NCI-H2029 treated with DMSO at 0.1 percent for 48 hours (cell line): Measurements from ENCODE around the gene UBL3.

Source experiments
- DNase-seq: peaks from one replicate; lab custom pipeline; 2025; lab: John Stamatoyannopoulos, UW

UBL3 gene

DNA sequence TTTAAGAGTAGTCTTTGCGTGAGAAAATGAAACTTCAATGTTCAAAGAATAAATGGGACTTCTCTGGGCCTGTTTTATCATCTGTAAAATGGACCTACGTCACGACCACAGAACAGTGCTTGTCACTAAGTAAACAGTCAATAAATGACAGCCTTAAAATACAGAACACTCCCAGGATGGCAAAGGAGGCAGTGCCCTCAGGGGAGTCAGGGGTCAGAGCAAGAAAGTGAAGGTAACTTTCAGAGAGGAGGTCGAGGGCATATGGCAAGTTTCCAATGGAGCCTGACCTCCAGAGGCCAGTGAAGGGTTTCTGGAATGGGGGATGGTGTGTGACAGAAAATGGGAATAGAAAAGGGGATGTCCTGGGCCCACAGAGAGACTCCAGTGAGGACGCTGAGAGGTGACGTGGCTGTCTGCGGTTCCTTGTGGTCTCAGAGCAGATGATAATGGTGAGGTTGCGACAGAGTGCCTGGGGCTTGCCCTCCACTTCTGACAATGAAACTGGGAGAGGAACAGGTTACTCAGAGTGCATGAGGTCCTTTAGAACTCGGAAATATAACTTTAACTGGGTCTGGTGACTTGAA lies 91.8 kb downstream of the UBL3 start:
- DNase-seq = no peak

DNA sequence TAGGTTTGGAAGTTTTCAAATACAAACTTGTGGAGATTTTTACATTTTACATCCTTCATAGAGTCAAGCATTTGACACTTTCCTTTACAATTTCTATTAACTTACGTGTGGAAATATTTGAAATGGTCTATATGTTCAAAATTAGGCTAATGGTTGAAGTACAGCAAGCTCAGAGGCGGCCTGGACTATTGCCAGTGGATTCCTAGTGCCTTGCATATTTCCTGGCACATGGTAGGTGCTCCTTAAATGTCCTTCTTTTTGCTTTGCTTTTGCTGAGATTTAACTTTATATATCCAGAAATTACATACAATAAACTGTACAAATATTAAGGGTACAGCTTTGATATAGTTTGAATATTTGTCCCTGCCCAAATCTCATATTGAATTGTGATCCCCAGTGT lies 93.9 kb downstream of the UBL3 start:
- DNase-seq = no peak

DNA sequence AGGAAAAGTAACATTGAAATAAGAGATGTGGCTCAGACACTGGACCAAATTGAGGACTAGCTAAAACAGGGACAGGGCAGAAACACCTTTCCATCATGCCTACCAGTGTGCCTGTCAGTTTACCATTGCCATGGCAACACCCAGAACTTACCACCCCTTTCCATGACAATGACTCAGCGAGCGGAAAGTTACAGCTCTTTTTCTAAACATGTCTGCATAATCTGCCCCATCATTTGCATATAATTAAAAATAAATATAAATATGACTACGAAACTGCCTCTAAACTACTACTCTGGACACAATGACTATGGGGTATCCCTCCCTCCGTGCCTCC lies 96.0 kb downstream of the UBL3 start:
- no peak for DNase-seq

DNA sequence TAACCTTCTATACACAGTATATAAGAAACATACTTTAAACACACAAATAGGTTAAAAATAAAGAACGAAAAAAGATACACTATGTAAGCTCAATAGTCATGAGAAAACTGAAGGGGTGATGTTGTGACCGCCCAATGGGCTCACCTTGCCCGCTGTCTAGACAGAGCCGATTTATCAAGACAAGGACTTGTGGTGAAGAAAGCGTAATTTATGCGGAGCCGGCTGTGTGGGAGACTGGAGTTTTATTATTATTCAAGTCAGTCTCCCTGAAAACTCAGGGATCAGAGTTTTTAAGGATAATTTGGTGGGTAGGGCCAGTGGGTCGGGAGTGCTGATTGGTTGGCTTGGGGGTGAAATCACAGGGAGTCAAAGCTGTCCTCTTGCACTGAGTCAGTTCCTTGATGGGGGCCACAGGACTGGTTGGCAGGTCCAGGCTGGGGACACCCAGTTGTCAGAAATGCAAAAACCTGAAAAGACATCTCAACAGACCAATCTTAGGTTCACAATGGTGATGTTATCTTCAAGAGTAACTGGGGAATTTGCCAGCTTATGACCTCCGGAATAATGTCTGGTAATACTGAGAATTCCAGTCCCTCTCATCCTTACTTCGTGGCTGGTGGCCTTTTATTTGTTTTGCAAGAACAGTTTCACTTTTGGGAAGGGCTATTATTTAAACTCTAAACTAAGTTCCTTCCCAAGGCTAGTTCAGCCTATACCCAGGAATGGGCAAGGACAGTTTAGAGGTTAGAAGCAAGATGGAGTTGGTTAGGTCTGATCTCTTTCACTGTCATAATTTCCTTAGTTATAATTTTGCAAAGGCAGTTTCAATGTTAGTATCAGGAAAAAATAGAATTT lies 96.6 kb downstream of the UBL3 start:
- DNase-seq = no peak

DNA sequence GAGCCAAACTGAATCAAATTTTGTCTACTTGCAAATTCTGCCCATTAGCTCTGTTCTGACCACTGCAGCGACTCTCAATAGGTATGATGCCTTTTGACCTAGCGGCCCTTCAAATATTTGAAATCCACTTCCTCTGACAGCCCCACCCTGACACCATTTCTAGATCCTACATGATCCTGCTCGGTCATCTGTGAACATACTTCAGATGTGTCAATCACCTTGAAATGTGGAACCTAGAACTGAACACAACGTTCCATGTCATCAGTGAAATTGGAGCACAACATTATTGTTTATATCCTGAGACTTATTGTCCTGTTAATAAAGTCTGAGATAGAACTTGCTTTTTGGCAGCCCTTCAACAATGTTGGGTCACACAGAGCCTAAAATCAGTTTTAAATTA lies 98.2 kb downstream of the UBL3 start:
- no peak for DNase-seq

DNA sequence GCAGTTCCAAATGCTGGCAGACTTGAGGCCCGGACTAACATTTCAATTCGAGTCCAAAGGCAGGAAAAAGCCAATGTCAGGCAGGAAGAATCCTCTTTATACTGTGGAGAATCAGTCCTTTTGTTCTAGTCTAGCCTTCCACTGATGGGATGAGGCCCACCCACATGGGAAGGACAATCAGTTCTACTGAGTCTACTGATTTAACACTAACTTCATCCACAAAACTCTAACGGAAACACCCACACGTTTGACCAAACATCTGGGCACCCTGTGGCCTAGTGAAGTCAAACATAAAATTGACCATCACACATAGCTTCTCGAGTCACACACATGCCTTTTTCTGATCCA lies 100.3 kb downstream of the UBL3 start:
- no peak for DNase-seq

DNA sequence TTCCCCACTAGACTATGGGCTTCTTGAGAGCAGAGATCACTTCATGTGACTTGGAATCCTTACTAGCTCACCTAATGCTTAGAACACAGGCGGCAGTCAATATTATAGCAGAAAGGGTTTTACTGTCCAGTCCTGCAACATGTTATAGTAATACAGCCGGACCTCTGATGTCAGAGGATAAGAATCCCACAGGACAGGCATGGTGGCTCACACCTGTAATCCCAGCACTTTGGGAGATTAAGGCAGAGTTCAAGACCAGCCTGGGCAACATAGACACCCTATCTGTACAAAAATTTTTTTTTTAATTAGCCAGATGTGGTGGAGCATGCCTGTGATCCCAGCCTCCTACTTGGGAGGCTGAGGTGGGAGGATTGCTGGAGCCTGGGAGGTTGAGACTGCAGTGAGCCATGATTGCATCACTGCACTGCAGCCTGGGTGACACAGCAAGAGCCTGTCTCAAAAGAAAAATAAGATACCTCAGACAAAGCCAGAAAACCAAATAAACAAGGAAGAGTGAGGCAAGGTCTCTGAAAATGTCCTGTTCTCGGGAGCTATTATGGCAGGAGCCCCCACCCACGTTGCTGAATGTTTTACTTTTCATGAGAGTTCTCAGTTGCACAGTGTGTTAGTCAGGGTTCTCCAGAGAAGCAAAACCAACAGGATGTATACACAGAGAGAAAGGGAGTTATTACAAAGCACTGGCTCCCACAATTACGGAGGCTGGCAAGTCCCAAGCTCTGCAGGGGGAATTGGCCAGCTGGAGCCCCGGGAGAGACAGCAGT lies 100.8 kb downstream of the UBL3 start:
- DNase-seq = no peak

DNA sequence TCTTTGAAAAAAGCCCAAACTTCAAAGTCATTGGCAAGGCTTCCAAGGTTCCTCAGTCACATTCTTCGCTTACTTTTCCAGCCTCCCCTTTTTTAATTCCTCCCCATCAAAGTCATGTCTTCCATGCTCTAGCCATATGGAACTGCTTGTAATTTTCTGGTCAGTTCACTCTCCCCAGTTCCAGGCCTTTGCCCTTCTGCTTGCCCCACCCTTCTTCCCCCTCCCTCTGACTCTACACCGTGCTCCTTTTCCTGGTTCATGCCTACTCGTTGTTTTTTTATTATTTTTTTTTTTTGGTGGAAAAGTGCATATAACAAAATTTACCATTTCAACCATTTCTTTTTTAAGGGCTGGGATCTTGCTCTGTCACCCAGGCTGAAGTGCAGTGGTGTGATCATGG lies 102.3 kb downstream of the UBL3 start:
- DNase-seq = no peak

DNA sequence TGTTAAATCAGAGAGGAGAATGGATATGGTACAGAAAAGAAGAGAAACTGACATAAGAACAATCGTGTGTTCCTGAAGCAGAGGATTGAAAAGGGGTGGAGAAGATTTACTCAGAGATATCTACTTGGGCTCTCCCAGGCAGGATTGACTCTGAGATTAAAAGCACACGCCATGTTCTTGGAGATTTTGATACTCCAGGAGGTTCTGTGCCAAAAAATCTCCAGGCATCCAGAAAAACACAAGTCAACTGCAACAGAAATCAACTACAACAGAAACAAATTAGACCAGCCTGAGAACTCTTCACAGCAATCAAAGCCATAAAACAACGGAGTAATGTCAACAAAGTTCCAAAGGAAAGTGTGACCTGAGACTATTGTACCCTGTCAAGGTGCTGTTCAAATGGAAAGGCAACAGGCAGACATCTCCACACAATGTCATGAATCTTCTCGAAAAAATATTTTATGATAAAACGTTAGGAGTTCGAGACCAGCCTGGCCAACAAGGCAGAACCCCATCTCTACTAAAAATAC lies 104.2 kb downstream of the UBL3 start:
- no peak for DNase-seq

DNA sequence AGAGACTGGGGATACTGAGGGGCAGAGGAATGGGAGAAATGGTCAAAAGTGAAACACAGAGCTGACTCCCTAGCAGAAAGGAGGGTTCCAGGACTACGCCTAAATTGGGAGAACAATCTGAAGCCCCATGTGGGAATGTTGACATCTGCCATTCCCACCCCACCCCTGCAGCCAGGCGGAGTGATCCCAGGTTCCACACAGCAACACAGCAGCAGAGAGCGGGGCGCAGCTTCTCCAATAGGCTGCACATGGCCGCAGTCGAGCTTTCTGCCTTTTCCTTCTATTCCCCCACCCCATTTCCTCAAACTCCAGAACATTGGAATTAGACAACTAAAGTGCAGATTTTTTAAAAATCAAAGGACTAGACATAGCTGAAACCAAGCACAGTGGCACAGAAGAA lies 104.7 kb downstream of the UBL3 start:
- DNase-seq = no peak

DNA sequence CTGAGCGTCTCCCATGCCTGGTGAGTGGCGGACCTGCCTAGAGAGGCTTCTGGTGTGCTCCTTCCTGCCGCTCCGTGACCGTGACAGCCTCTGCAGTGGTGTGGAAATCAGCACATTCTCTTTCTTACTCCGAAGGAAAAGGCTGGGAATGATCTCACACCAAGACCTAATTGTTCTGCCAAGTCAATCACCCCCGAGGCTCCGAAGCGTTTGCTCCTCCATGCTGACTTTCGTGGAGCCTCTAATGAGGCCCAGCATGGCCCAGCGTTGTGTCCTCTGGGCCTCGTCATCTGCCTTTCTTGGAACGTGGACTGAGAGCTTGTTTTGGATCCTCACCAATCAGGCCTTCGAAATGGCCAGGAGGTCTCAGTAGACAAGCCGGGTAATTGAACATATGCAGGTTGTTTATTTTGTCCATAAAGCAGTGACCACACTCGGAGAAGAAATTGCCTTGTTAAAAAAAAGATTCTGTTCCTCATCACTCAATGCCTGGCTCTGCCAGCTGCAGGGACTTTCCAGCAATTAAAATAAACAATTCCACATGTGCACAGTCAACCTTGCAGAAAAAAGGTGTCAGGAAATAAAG lies 107.1 kb downstream of the UBL3 start:
- no peak for DNase-seq

DNA sequence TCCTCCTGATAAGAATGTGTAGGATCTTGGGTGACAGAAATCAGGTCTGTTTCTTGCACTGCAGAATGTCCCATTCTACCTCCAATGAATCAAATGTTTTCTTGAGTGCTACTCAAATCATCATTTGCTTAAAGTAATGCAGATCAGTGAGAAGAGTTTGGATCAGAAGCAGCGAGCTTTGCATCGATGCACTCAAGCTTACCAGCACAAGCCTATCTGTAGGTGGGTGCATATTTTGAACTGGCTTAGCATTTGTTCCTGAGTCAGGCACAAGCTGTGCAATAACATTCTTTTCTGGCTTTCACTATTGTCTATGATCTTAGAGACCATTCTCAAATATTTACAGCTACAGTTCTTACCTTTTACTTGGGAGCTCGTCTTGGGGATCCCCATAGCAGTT lies 109.5 kb downstream of the UBL3 start:
- DNase-seq = no peak

DNA sequence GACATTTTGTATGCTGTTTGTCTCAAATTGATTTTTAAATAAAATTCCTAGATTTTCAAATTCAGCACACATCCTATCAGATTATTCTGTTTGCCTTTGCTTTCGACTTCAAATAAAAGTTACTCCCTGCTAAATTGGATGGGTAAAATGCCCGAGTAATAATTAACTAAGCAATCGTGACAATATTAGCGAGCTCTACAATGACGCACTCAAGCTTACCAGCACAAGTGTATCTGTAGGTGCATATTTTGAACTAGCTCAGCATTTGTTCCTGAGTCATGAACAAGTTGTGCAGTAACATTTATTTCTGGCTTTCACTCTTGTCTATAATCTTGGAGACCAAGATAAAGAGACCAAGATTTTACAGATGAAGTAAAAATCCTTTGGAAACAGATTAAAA lies 113.4 kb downstream of the UBL3 start:
- no peak for DNase-seq

DNA sequence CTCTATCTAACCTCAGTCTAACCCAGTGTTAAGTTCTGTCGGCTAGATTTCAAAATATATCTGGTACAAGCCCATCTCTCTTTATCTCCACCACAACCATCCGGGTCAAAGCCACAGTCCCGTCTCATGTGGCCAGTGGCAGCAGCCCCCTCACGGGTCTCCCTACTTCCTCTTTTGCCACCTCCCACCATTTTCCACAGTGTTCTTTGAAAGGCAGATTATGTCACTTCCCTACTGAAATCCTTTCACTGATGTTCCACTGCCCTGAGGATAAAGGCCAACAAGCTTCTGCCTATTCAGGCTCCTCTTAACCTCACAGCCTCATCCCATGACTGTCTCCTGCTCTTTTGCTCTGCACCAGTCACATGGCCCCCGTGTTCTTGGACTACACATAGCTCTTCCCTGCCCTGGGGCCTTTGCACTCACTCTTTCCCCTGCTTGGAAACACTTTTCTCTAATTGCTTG lies 117.2 kb downstream of the UBL3 start:
- no peak for DNase-seq

DNA sequence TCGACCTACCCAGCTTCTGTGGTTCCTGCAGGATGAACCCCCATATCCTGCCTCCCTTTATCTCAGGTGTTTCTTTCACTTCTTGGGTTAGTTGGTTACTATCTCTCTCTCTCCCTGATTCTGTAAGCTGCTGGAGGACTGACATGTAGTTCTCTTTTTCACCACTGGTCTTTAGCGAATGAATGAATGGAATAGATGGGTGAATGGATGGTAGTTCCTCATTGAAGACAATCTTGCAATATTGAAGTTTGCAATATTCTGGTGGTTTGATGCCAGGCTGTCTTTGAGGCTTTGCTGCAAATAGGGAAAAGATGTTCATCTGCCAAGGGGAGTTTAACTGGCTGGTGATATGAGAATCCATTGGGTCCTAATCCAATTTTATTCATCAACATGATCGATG lies 120.2 kb downstream of the UBL3 start:
- DNase-seq = no peak

DNA sequence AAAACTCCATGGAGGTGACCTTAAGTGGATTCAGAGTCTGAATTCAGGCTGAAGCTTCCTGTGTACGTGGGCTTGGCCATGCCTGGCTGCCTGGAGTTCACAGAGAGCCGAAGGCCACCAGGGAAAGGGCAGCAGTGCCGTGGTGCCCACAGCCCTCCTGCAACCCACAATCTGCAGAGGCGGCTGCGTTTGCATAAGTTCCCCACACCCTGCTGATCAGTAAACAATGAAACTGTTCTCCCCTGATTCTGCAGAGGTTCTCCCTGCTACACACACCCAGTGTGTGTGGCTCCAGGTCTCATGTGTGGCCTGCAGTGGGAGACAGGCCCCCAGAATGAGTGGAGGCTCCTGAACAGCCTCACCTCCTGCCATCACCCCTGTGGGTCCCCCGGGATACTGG lies 128.0 kb downstream of the UBL3 start:
- DNase-seq = no peak

DNA sequence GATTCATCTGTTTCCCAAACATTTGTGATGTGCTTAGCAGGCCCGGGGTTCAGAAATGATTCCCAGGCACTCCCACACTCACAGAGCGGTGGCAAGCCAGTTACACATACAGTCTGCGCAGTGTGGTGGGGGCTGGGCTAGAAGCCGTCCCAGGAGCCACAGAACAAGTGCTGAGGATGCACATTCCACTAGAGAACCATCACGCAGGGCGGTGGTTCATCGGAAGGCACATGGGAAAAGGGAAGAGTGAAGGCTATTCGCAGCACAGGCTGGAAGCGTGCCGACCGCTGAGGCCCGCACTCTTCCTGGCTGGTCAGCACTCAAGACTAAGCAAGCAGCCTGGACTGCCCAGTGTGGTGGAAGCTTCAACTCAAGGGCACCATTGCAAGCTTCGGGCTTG lies 128.7 kb downstream of the UBL3 start:
- DNase-seq = no peak

DNA sequence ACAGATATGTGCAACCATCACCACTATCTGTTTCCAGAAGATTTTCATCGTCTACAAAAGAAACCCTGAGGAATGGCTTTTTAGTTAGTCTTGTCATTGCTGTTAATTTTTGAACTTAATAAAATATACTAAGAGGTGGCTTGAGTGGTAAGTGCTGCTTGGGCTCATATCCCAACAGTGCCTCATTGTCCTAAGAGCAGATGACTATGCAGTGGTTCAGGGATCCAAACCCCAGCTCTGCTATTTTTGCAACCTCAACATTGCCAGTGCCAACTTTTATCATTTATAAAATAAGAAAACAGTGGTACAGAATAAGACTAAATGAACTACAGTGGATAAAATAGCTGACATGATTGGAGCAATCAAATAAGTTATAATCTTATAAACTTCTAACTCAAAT lies 131.7 kb downstream of the UBL3 start:
- no peak for DNase-seq

DNA sequence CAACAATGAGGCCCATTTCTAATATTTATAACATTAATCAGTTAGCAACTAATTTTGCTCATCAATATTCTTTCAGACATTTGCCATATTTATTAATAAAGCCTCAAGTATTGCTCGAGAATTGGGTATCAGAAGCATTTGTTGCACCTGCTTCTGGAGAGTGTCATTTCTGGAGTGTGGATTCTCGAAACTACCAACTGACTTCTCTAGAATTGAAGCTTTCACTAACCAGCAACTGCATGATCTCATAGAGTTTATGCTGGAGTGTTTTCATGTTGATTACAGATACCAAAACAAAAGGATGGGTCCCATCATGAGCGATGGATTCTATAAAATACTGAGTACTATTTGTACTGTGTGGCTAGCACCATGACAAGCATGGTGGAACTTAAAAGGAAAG lies 133.9 kb downstream of the UBL3 start:
- DNase-seq = no peak
